Measurements from ENCODE around the gene CEP128.
"Not testable (repeated sequence)": the region's sequence is repeated elsewhere in the genome, so short reads cannot be mapped to it uniquely, and the experiment has no call there.

CEP128 gene

DNA sequence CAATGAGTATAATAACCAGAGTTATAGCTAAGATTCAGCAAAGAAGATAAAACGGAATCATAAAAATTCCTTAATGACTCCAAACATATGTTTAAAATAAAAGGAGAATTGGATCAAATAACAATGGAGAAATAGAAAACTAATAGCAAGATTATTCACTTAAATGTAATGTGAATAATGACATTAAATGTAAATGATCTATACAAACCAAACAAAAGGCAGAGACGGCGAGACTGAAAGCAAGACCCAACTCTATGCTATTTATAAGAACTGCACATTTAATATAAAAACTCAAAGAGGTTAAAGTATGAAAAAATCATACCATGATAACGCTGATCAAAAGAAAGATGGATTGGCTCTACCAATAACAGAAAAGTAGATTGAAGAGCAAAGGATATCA is 10.0 kb upstream of the CEP128 start:
- DNase-seq = no peak

DNA sequence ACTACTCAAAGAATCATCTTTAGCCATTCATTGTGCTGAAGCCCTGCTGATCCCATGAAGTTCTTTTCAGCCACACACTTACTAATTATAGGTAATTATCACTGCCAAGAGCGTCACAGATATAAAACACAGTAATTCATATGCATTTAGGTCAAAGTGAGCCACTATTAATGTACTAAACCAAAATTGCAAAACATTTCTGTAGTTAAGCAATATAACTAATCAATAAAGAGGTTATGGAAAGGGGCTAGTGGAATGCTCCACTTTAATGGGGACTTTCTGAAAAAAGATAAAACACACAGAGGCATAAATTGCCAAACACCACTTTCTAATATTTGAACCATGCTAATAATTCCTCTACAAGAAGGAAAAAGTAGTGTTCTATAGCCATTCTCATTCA is 6.8 kb upstream of the CEP128 start:
- DNase-seq = no peak

DNA sequence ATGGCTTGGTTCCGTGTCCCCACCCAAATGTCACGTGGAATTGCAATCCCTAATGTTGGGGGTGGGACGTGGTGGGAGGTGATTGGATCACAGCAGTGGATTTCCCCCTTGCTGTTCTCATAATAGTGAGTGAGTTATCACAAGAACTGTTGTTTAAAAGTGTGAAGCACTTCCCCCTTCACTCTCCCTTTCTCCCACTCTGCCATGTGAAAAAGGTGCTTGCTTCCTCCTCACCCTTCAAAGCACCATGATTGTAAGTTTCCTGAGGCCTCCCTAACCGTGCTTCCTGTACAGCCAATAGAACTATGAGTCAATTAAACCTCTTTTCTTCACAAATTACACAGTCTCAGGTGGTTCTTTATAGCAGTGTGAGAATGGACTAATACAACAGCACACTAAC is 5.3 kb upstream of the CEP128 start:
- DNase-seq = no peak

DNA sequence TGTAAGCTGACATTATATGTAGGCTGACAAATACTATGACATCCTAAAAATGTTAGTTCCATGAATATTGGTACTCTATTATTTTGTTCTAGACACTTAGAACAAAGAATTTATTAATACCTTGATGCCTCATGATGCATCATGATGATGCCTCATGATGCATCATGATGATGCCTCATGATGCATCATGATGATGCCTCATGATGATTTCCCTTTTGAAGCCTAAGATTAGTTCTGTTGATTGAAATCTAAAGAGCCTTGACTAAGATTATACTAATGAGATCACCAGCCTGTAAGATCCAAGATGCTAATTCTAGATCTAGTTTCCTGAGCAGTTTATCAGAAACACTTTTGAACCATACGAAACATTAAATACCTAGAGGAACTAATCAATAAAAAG is 4.6 kb upstream of the CEP128 start:
- DNase-seq = no peak

DNA sequence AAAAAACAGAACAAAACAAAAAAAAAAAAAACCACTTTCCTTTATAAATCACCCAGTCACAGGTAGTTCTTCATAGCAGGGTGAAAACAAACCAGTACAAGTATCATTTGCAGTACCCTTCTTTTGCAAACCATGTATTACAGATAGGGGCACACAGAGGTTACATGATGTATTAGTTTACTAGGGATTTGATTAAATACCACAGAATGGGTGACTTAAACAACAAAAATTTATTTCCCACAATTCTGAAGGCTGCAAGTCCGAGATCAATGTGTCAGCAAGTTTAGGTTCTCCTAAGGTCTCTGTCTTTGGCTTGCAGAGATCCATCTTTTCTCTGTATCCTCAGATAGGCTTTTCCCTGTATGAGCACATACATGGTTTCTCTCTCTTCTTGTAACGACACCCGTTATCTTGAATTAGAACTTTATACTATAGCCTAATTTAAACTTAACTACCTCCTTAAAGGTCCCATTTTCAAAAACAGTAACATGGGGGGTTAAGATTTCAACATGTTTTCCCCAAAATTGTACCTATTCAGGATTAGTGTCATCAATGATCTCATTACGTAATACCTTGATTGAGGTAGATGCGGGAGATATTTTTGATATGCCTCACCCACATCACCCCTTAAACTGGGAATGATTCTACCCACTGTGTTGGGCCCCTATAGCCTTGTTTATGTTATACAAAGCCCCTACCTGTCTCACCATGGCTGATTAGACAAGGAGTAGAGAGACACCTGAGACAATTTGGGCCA is 3.5 kb upstream of the CEP128 start:
- no peak for DNase-seq

DNA sequence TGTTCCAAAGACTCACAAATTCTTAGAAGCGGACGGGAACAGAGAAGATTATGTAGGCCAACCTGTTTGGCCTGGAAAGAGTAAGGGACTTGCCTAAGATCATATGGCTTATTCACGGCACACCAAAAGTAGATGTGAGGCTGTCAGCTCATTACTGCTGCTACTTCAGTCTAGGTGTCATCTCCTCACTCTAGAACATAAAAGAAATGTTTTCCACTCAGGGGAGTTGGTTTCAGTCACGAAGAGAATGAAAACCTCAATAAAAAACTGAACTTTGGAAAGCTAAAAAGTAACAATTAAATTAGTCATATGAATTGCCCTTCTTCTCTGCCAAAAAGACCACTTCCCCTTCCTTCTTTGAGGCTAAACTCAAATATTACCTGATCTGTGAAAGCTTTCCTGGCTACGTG is 658 bp upstream of the CEP128 start:
- DNase-seq = no peak

DNA sequence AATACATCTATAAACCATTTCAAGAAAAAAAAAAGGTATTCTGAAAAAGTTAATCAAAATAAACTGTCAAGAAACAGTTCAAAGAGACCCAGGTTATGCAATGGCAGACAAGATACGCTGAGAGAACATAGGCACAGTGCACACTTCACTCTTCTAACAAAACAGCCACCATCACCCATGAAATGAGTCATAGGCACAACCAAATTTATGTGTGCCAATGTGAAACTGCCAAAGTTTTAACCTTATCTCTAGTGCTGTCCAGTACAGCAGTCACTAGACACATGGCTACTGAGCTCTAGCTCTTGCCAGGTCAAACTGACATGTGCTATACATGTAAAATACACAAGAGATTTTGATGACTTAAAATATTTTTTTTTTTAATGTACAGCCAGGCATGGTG is 1.4 kb downstream of the CEP128 start:
- DNase-seq = no peak

DNA sequence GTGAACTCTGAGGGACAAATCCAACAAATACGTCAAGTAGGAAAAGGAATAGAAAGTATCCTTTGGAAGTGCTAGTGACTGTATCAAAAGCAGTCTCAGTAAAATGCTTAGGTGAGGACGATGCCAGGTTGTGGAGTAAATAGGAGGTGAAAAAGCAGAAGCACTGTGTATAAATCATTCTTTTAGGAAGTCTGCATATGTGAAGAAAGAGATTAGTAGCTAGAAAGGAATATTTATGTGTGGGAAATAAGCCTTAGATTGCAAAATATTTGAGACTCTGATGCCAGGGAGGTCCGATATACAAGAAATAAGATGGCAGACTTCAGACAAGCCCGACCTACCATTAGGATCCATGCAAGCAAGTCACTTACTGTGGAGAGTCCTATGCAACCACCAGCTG is 7.9 kb downstream of the CEP128 start:
- DNase-seq = no peak

DNA sequence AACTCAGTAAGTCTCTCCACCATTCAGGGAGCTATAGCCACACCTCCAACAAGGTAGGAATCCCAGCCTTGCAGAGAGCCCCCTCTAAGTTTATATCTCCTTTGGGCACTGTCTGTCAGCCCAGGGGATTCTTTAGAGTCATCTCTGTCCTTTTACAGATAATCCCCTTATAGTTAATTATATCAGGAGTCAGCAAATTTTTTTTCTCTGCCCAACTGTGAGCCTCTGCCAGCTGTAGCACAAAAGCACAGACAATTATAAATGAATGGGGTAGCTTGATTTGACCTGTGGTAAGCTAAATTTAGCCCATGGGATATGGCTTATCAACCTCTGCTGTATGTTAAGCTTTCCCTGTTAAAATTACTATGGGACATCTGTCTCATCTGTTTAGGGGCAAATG is 8.3 kb downstream of the CEP128 start:
- no peak for DNase-seq

DNA sequence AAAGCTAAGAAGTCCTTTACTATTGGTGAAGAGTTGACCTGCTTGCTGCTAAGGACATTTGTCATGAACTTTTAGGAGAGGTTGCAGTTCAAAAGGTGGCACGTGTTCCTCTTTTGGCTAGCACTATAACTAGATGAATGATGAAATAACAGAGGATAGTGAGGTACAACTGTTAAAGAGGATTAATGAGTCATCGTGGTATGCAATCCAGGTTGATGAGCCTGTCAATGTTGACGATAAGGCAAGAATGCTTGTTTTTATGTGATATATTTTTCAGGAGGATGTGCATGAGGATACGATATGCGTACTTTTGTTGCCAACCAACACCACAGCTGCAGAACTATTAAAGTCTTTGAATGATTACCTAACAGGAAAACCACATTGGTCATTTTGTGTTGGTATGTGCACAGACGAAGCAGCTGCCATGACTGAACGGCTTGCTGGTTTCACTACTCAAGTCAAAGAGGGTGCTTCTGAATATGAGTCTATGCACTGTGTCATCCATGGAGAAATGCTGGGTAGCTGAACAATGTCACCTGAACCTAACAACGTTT is 10.6 kb downstream of the CEP128 start:
- DNase-seq = no peak

DNA sequence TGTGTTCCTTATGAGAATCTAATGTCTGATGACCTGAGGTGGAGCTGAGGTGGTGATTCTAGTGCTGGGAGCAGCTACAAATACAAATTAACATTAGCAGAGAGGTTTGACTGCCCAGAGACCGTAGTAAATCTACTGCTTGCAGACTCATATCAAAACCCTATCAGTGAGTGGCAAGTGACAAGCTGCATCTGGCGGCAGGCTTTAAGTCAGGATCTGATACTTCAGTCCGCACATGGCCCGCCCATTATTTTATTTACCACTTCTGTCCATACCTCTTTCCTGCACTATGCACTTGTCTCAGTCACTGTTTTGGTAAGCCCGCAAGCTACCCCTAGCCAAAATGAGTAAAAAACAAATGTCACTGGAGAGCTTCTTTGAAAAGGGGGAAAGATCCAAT is 11.4 kb downstream of the CEP128 start:
- DNase-seq = no peak

DNA sequence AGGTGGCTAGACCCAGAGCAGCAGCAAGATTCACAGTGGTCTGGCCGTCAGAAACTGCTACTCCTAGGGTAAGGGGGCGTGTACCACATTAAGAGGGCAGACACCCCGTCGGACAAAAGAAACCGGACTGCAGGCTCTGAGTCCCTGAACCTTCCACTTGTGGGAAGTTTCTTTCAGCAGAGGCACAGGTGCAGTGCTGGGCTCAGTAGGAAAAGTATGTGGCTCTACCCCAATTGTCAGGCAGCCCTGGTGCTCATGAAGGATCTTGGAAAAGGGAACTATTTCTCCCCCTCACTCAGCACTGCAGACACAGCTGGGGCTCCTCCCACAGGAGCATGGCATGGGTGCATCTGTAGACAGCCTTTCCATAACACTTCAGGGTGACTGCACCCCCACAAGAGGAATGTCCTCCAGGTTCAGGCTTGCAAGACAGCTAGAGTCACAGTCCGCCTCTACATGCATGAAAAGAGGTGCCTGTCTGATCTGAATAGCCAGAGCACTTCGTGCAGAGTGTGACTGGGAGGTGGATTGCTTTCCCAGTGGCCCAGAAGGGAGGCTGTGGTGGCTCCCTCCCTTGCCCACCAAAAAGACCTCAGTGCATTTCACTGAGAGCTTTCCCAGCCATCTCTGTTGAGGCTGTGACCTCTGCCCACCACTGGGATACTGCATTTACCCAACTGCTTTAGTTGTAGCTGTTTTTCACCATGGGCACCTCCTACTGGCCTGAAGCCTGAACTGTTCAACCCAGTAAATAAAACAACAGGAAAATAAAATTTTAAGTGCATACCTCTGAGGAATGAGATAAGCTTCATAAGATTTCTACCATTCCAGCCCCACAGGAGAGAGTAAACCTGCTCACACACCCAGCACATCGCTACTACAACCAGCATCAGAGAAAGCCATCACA is 14.2 kb downstream of the CEP128 start:
- DNase-seq = no peak

DNA sequence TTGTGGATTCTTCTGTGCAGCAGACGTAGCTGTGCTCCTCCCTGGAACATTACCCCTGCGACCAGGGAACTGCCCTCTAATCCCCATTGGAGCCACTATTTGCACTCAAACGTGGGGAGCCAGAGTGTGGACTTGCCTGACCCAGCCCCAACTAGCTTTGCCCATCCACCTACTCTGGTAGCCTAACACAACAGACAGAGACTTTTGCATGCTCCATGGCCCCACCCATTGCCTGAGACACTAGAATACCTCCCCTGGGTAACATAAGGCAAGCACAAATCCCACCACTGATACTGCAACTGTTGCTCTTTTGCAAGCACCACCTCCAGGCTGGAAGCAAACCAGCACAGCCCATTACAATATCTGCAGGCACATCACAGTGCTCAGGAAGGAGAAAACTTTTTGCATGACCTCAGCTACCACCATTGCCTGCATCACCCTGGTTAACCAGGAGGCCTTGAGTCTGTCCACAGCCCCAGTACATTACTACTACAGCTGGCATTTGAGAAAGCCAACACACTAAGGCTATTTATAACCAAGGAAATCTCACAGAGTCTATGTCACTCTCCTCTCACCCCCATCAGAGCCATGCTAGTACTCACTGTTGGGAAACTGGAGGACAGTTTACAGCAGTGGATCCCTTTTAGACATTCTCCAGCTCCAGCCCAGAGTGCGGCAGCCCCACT is 15.0 kb downstream of the CEP128 start:
- no peak for DNase-seq

DNA sequence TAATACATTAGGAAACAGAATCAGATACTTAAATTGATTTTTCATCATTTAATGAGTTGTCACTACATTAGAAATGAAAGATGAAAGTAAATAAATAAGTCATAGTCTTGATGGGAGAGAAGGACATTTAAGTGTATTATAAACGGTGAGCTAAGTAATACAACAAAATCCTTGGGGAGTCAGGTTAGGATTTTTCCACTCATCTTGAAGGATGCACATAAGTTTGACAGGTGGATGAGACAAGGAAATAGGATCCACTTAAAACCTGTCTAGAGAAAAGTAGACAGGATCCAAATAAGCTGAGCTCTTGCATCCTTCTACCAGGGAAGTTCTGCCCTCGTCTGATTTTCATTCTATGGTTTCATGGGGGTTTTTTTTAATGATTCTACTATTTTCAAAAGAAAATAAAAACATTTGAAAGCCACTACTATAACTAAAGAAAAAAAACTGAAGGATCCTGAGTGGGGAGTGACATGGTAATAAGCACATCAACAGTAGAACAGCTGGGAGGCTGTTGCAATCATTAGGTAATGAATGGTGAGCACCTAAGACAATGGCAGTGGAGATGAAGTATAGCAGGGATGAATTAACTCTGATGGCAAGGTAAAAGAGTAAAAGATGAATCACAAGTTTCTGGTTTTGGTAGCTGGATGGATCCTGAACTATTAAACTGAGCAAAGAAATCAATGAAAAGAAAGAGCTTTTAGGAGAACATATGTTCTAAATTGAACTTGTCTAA is 17.0 kb downstream of the CEP128 start:
- DNase-seq = no peak

DNA sequence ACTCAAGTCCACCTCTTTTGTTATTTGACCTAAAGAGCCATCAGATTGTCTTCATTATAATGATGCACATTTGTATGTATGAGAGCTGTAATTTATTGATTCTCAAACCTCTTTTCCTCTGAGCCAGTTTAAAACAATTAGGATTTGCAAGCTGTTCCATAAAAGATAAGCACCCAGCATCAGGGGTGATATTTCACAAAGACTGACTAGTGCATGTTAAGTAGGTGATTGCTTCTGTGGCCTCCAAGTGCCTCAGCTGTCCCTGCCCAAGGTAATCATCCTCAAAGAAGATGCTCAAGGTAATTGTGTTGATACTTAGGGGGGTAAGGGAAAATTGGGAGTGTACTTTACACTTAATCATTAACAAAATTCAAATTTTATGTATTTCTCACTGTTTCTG is 18.2 kb downstream of the CEP128 start:
- DNase-seq = peak; percentile 49 to 58

DNA sequence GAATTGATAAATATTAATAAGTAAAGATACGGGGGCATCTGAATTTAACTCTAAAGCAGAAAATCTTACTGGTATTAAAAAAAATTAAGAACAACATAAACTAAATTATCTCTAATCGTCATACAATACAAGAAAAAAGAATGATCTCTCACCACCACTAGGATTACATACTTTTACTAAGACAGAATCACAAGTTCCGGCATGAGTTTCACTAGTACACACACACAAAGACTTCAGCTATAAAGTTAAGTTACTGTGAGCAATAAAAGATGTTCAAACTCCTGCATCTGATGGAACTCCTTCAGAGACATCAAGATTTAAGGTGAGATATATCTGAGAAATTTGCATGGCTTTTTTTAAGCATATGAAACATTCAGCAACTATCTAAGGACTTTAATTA is 21.9 kb downstream of the CEP128 start:
- DNase-seq = no peak

DNA sequence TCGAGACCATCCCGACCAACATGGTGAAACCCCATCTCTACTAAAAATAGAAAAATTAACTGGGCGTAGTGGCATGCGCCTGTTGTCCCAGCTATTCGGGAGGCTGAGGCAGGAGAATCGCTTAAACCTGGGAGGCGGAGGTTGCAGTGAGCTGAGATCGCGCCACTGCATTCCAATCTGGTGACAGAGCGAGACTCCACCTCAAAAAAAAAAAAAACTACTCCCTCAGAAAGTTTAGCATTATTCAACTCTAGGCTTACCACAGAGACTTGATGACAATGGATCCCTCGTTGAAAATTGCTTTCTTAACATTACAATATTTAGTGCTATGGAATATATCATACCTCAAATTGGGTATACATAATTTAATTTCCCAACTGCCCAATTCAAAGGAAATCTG is 29.5 kb downstream of the CEP128 start:
- DNase-seq = not testable (repeated sequence)

DNA sequence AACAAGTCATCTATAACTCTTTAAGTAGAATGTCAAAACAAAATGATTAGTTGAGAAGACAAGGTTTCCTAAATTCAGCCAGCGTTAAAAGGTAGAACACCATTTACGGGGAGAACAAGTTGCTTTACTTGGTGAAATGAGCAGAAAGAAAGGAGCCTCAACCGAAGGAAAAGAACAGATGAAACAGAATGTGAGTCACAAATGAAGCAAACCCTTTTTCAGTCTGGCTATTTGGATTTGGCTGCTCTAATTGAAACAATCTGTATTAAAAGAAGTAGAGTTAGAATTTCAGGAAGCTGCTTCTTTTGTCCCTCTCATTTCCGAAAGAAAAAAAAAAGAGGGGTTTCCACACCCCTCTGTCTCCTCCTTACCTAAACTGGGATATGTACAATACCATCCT is 34.6 kb downstream of the CEP128 start:
- no peak for DNase-seq

DNA sequence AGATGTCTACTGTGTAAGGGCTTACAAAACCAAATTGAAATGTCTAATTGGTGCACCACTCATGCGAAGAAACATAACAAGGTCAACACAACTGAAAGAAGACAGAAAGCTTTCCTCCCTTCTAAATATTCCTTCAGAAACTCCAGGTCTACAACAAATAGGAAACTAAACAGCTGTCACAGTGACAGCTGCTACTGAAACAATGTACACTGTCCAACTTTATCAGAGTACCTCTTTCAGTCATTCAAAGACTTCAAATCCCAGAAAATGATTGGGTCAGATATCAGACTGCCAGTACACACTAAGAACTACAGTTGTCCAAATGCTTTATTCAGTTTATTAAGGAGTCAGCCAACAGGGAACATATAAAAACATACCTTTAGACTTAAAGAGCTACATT is 35.2 kb downstream of the CEP128 start:
- DNase-seq = no peak

DNA sequence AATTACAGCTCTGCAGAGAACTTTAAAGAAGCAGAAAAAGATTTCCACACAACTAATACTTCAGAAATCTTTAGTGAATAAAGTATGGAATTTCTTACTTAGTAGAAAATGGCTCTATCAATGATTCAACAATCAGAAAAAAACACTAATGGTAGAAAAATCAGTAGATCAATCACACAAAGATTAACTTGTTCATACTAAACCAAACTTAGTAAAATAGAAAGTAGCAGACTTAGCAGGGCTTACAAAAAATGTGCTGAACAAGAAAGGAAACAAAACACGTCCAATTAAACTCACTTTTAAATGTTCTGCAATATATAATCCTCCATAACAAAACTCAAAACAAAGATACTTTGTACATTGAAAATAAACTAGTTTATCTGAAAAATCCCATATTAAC is 38.9 kb downstream of the CEP128 start:
- no peak for DNase-seq

DNA sequence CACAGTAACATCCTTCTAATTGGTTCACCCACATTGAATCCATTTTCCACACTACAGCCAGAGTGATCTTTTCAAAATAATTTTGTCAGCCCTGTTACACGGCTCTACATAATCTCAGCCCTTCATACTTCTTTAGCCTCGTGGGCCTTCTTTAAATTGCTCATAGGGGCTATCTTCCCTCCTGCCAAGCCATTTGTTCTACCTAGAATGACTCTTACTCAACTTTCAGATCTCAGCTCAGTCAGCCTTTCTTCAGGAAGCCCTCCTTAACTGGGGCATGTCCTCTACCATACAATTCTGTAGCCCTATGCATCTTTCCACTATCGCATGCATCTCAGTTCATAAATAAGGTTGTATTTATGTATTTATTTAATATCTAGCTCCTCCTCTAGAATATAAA is 39.7 kb downstream of the CEP128 start:
- DNase-seq = no peak

DNA sequence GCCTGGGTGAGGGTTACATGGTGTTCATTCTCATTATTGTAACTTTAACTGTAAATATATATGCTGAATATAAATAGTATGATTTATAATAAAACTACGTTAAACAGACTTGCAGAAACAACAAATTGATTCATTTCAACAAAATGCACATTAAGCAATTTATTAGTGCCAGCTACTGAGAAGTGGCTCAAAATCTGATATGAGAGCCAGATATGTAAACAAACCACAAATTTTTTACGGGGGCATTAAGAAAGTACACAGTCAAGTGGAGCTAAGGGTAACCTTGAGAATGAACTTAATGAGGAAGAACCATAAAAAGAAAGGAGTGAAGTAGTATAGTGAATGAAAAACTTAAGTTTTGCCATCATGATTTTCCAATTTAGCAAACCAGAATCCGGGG is 40.3 kb downstream of the CEP128 start:
- no peak for DNase-seq

DNA sequence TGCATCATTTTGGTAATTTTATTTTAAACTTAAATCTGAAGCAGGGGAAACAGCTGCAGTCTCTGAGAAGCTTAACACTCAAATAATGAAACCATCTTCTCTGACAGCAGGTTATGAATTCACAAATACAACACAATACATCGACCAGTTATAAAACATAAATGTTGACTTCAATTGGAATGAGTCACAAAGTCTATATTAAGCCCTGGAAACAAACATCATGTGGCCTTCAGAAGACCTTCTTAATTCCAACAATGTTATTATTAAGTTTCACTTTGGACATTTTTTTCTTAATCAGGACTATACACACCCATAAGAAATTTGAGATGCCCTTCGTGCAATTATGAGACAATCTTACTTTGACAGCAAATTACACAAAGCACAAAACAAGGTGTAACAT is 68.9 kb downstream of the CEP128 start:
- DNase-seq = no peak

Measured in NCI-H187 (cell line).